GM20000 (cell line): ENCODE results near the gene RFX7.
"Not testable (repeated sequence)": the region's sequence is repeated elsewhere in the genome, so short reads cannot be mapped to it uniquely, and the experiment has no call there.

Experiments used
- DNase-seq: peaks from one replicate; pipeline ENCODE4 v3.0.0; 2012; ENCODE audit warnings: low spot score
- TF ChIP-seq, protein P1 (sequence below): IDR thresholded peaks from 2 replicates; pipeline ENCODE4 v1.5.1; 2012; ENCODE audit warnings: mild to moderate bottlenecking, control low read depth; ENCODE audit errors: extremely low read depth, missing control alignments

RFX7 gene

DNA sequence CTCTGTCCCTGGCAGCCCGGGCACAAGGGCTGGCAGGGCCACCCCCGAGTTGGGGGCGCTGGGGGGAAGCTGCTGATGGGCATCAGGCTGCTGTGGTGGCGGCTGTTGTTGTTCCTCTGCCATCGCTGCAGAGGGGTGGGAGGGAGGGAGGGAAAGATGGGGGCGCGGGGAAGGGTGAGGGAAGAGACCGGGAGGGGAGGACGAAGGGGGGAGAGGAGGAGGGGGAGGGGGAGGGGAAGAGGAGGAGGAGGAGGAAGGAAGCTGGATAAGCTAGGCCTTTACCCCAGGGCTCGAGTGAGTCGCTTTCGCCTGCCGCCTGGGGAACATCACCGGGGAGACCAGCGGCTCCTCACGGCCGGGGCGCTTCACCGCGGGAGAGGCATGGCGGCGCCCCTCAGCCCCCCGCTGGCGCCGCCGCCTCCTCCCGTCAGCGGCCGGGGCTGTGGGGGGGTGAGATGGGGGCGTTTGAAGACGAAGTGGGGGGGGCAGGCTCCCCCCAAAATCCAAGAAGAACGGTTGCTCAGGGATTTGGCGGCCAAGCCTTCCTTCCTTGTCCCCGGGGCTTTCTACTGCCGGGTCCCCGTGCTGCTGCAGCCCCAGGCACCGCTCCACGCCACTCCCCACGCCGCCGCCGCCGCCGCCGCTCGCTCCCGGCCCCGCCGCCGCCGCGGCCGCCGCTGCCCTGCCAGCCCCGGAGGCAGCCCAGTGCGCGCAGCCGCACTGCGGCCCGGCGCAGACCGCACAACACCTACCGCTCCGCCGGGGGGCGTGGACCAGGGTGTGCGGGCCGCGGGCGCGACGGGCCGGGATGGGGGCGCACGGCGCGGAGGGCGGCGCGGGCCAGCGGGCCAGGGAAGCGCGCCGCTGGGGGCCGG lies at the start of gene RFX7:
RFX7 (minus strand) TSS at position 717 of the 875 bp plus-strand sequence; CDS start at position 123, 594 bp downstream.
- peak; percentile 88 for DNase-seq
- TF ChIP-seq, protein P1, sequence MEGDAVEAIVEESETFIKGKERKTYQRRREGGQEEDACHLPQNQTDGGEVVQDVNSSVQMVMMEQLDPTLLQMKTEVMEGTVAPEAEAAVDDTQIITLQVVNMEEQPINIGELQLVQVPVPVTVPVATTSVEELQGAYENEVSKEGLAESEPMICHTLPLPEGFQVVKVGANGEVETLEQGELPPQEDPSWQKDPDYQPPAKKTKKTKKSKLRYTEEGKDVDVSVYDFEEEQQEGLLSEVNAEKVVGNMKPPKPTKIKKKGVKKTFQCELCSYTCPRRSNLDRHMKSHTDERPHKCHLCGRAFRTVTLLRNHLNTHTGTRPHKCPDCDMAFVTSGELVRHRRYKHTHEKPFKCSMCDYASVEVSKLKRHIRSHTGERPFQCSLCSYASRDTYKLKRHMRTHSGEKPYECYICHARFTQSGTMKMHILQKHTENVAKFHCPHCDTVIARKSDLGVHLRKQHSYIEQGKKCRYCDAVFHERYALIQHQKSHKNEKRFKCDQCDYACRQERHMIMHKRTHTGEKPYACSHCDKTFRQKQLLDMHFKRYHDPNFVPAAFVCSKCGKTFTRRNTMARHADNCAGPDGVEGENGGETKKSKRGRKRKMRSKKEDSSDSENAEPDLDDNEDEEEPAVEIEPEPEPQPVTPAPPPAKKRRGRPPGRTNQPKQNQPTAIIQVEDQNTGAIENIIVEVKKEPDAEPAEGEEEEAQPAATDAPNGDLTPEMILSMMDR, result no peak

DNA sequence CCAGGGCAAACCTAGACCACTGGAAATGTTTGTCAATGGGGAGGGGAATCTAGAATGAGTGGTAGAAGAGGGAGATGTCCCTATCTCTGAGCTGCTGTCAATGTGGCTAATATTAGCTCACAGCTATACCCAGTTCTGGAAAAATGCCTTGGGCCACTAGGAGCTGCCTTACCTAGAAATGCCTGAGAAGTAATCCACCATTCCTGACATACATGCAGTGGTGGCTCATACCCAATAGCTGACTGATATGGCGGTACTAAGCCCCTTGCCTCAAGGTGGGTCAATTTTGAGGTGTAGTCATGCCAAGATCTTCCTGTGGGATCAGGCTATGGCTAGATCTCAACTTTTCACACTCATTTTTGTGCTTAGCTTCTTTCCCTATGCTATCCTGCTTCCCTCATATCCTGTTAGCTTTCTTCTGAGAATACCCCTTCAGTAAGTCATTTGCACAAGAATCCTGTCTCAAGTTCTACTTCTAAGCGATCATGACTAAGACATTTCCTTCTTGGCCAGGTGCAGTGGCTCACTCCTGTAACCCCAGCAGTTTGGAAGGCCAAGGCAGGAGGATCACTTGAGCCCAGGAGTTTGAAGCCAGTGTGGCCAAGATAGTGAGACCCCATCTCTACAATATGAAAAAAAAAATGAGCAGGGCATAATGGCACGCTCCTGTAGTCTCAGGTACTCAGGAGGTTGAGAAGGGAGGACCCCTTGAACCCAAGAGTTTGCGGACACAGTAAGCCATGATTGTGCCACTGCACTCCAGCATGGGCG lies 49.1 kb upstream of the RFX7 start:
- TF ChIP-seq, protein P1, result no peak
- DNase-seq, result no peak

DNA sequence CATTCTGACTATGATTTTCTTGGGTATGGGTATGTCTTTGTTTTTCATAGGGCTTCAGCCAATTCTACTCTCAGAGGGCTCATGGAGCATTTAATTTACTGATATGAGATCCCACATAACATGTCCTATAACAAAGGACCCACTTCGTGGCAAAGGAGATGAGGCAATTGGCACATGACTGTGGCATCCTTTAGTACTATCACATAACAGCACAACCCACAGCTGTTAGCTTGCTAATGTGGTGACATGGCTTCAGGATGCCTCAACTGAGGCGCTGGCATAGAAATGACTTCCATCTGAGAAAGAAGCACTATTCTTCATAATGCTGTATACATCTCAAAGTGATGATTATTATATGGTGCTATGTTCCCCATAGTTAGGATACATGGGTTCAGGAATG lies 48.1 kb upstream of the RFX7 start:
- TF ChIP-seq, protein P1, result no peak
- no peak for DNase-seq

DNA sequence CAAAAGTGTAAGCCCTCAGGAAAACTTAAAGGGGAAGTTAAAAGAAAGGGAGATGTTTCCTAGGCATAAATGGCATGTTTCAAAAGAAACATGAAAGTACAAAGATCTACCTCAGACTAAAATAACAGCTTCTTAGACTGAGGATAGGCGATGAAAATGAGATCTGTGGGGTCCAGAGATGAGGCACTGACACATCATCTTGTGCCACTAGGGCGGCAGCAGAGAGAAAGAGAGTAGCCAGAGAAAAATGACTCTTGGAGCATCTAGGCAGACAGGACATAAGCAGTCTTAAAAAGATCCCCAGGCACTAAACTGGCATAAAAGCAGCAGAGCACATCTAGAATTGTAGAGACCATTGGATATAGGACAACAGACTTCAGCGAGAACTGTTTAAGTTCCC lies 42.5 kb upstream of the RFX7 start:
- no peak for DNase-seq
- TF ChIP-seq, protein P1, result peak; percentile 3

DNA sequence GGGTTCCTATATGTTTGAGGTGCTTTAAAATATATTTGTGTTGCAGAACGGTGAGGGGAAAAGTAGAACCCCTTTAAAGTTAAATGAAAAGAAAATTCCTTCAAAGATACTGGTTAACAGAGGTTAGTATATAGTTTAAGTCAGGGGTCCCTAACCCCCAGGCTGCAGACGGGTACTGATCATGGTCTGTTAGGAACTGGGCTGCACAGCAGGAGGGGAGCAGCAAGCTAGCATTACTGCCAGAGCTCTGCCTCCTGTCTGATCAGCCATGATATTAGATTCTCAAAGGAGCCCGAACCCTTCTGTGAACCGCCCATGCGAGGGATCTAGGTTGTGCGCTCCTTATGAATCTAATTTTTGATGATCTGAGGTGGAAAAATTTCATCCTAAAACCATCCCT lies 37.5 kb upstream of the RFX7 start:
- DNase-seq, result no peak
- TF ChIP-seq, protein P1, result no peak

DNA sequence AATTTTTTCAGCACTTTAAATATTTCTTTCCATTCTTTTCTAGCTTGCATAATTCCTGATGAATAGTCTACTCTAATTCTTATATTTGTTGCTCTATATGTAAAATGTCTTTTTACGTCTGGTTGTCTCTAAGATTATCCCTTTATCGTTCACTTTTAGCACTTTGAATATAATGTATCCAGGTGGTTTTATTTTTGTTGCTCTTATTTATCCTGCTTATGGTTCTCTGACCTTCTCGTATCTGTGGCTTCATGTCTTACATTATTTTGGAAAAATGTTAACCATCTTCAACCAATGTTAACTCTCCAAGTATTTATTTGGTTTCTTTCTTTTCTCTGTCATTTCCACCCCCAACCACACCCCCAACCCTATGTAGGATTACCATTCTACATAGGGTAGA lies 30.0 kb upstream of the RFX7 start:
- DNase-seq, result no peak
- TF ChIP-seq, protein P1, result no peak

DNA sequence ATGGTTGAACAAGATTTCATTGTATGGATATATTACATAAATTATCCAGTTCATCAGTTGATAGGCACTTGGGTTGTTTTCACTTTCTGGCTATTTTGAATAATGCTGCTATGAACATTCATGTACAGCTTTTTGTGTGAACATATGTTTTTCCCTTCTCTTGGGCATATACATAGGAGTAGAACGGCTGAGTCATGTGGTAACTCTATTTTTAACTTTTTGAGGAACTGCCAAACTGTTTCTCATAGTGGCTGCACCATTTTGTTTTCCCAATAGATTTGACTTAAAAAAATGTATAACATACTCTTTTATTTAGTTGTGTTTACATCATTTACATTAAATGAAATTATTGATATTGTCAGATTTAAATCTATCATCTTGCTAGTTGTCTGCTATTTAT lies 28.8 kb upstream of the RFX7 start:
- TF ChIP-seq, protein P1, result no peak
- DNase-seq, result no peak

DNA sequence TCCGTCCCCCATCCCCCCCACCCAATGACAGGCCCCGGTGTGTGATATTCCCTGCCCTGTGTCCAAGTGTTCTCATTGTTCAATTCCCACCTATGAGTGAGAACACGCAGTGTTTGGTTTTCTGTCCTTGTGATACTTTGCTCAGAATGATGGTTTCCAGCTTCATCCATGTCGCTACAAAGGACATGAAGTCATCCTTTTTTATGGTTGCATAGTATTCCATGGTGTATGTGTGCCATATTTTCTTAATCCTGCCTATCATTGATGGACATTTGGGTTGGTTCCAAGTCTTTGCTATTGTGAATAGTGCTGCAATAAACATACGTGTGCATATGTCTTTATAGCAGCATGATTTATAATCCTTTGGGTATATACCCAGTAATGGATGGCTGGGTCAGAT lies 22.8 kb upstream of the RFX7 start:
- DNase-seq, result not testable (repeated sequence)
